H1 (cell line): ENCODE data around the gene SOAT2. TPM values are rescaled to one million over a fixed set of nuclear protein-coding genes. Genes with fewer than 3 reads are reported as not detected.

Source experiments
- CTCF ChIA-PET: fragments of 300-600 bp; sonication (Branson Sonifier 250); formaldehyde crosslinking; loops from one replicate; lab custom pipeline; 2021; ENCODE audit not compliant: partially characterized antibody; lab: Charles Lee
- POLR2A ChIA-PET: fragments of 300-600 bp; sonication (Branson Sonifier 250); formaldehyde crosslinking; loops from one replicate; lab custom pipeline; 2021; ENCODE audit warnings: inconsistent platforms; ENCODE audit not compliant: partially characterized antibody; lab: Charles Lee
- DNase-seq, 2 experiments: peaks; one replicate each; pipeline versions ENCODE4 v3.0.0 to v3.0.0-alpha.2; 2010 to 2022; ENCODE audit warnings: low spot score in 2 of 2, low read depth in 1 of 2, mixed read lengths in 1 of 2
- FAIRE-seq: peaks from 2 replicates; lab custom pipeline; 2011; peaks lifted over from hg19 to GRCh38; lab: Jason Lieb, UNC
- H2AFZ ChIP-seq: 2 replicates; pipeline ENCODE4 v1.8.1; 2012; ENCODE audit warnings: low read length, inconsistent platforms
- H2AK5ac ChIP-seq: 2 replicates; pipeline ENCODE4 v1.6.1; 2013; ENCODE audit warnings: low read depth, low read length
- H2BK120ac ChIP-seq: replicated peaks from 2 replicates; pipeline ENCODE3; 2013; ENCODE audit warnings: low read depth, low read length, inconsistent platforms
- H2BK12ac ChIP-seq: 2 replicates; pipeline ENCODE4 v1.6.1; 2013; ENCODE audit warnings: low read depth, low read length
- H2BK15ac ChIP-seq: 2 replicates; pipeline ENCODE4 v1.6.1; 2013; ENCODE audit warnings: low read length
- H2BK20ac ChIP-seq: 2 replicates; pipeline ENCODE4 v1.6.1; 2013; ENCODE audit warnings: low read length
- H2BK5ac ChIP-seq: 2 replicates; pipeline ENCODE4 v1.6.1; 2013; ENCODE audit warnings: low read depth, low read length
- H3K14ac ChIP-seq: 2 replicates; pipeline ENCODE4 v1.6.1; 2013; ENCODE audit warnings: inconsistent platforms; ENCODE audit not compliant: insufficient read length
- H3K18ac ChIP-seq: 2 replicates; pipeline ENCODE4 v1.6.1; 2013; ENCODE audit warnings: low read length; ENCODE audit errors: extremely low read depth
- H3K23ac ChIP-seq: 2 replicates; pipeline ENCODE4 v1.6.1; 2013; ENCODE audit warnings: inconsistent platforms; ENCODE audit not compliant: insufficient read length
- H3K23me2 ChIP-seq: 2 replicates; pipeline ENCODE4 v1.6.1; 2013; ENCODE audit warnings: low read depth, low read length
- H3K27ac ChIP-seq: 2 replicates; pipeline ENCODE4 v1.6.1; 2011; ENCODE audit warnings: low read depth, low read length, inconsistent platforms
- H3K27me3 ChIP-seq, 4 experiments: replicated peaks in 1 of 4; 1 replicate in 1 of 4; 2 replicates in 3 of 4; pipeline versions ENCODE4 v1.6.1 to v1.8.1; 2011 to 2013; ENCODE audit warnings: low read length in 3 of 4, mild to moderate bottlenecking in 3 of 4, inconsistent platforms in 2 of 4, mixed read lengths in 2 of 4, moderate library complexity in 1 of 4; ENCODE audit not compliant: control insufficient read depth in 3 of 4, insufficient read depth in 3 of 4; ENCODE audit errors: extremely low read depth in 1 of 4
- H3K36me3 ChIP-seq, 4 experiments: 2 replicates each; pipeline versions ENCODE4 v1.6.1 to v1.8.1; 2011 to 2013; ENCODE audit warnings: mild to moderate bottlenecking in 4 of 4, low read length in 3 of 4, moderate library complexity in 2 of 4, control low read depth in 1 of 4, inconsistent platforms in 1 of 4; ENCODE audit not compliant: insufficient read depth in 4 of 4, control insufficient read depth in 2 of 4
- H3K4ac ChIP-seq: replicated peaks from 2 replicates; pipeline ENCODE3; 2013; ENCODE audit warnings: low read length, low read depth, mixed read lengths, inconsistent platforms; ENCODE audit not compliant: insufficient read length
- H3K4me1 ChIP-seq, 4 experiments: replicated peaks in 1 of 4; 1 replicate in 1 of 4; 2 replicates in 3 of 4; pipeline versions ENCODE4 v1.6.1 to v1.8.1; 2011 to 2013; ENCODE audit warnings: low read length in 3 of 4, inconsistent platforms in 2 of 4, mixed read lengths in 1 of 4; ENCODE audit not compliant: insufficient read depth in 4 of 4, control insufficient read depth in 3 of 4
- H3K4me2 ChIP-seq, 2 experiments: 2 replicates each; pipeline versions ENCODE4 v1.6.1 to v1.8.1; 2011 to 2013; ENCODE audit warnings: low read depth in 2 of 2, low read length in 2 of 2, control low read depth in 1 of 2, inconsistent platforms in 1 of 2, mild to moderate bottlenecking in 1 of 2; ENCODE audit not compliant: insufficient read depth in 1 of 2
- H3K4me3 ChIP-seq, 4 experiments: fragments of 200-600, 300-600 bp in 1 of 4; sonication (generic), shearing (Covaris generic), sonication (Bioruptor Twin) in 1 of 4; 2 replicates each; pipeline versions ENCODE4 v1.5.1 to v1.8.1; 2011 to 2016; ENCODE audit warnings: low read length in 4 of 4, low read depth in 3 of 4, control low read depth in 2 of 4, inconsistent platforms in 2 of 4, mild to moderate bottlenecking in 2 of 4, mixed read lengths in 1 of 4, moderate library complexity in 1 of 4; ENCODE audit not compliant: insufficient read depth in 2 of 4; ENCODE audit errors: extremely low read depth in 1 of 4
- H3K56ac ChIP-seq: replicated peaks from 2 replicates; pipeline ENCODE3; 2013; ENCODE audit warnings: low read depth, mild to moderate bottlenecking, mixed read lengths, low read length, inconsistent platforms; ENCODE audit not compliant: insufficient read length
- H3K79me1 ChIP-seq: 2 replicates; pipeline ENCODE4 v1.6.1; 2013; ENCODE audit warnings: low read depth, low read length, control low read depth
- H3K79me2 ChIP-seq, 2 experiments: 2 replicates each; pipeline versions ENCODE4 v1.6.1 to v1.8.1; 2012 to 2013; ENCODE audit warnings: low read length in 2 of 2, mild to moderate bottlenecking in 2 of 2, inconsistent platforms in 1 of 2; ENCODE audit not compliant: insufficient read depth in 2 of 2, control insufficient read depth in 1 of 2
- H3K9ac ChIP-seq, 4 experiments: replicated peaks in 1 of 4; 1 replicate in 1 of 4; 2 replicates in 3 of 4; pipeline versions ENCODE4 v1.6.1 to v1.8.1; 2011 to 2013; ENCODE audit warnings: low read depth in 3 of 4, low read length in 3 of 4, control low read depth in 2 of 4, mild to moderate bottlenecking in 2 of 4, moderate library complexity in 2 of 4, inconsistent platforms in 1 of 4; ENCODE audit errors: extremely low read depth in 1 of 4
- H3K9me3 ChIP-seq, 2 experiments: 2 replicates each; pipeline versions ENCODE4 v1.6.1 to v1.8.1; 2012 to 2013; ENCODE audit warnings: mild to moderate bottlenecking in 2 of 2, moderate library complexity in 2 of 2, control low read depth in 1 of 2, inconsistent platforms in 1 of 2, low read depth in 1 of 2, low read length in 1 of 2, mixed read lengths in 1 of 2; ENCODE audit not compliant: insufficient read depth in 2 of 2
- H4K20me1 ChIP-seq, 2 experiments: replicated peaks in 1 of 2; 2 replicates each; pipeline versions ENCODE3 to v1.8.1; 2011 to 2013; ENCODE audit warnings: inconsistent platforms in 2 of 2, low read length in 2 of 2, mild to moderate bottlenecking in 1 of 2; ENCODE audit not compliant: insufficient read depth in 2 of 2, control insufficient read depth in 1 of 2
- H4K5ac ChIP-seq: 2 replicates; pipeline ENCODE4 v1.6.1; 2013; ENCODE audit warnings: low read length, low read depth, mixed read lengths, inconsistent platforms; ENCODE audit not compliant: insufficient read length
- H4K8ac ChIP-seq: 2 replicates; pipeline ENCODE4 v1.8.0; 2013; ENCODE audit warnings: mild to moderate bottlenecking, moderate library complexity, low read length, inconsistent platforms; ENCODE audit not compliant: insufficient read depth; ENCODE audit errors: extremely low read depth
- H4K91ac ChIP-seq: replicated peaks from 2 replicates; pipeline ENCODE3; 2013; ENCODE audit warnings: low read length, mixed read lengths, inconsistent platforms; ENCODE audit not compliant: insufficient read length
- CEBPB ChIP-seq: IDR thresholded peaks from 2 replicates; pipeline ENCODE4 v1.6.1; 2012; ENCODE audit warnings: low read depth, low read length
- CHD2 ChIP-seq: IDR thresholded peaks from 2 replicates; pipeline ENCODE4 v1.6.1; 2012; ENCODE audit warnings: low read length, improper control_type of control experiment
- SAP30 ChIP-seq: fragments of 300-600 bp; sonication (generic); IDR thresholded peaks from 2 replicates; pipeline ENCODE4 v1.7.1; 2012; ENCODE audit warnings: low read length, moderate library complexity, mild to moderate bottlenecking, inconsistent platforms; ENCODE audit not compliant: insufficient read depth, insufficient replicate concordance
- SIX5 ChIP-seq: IDR thresholded peaks from 2 replicates; pipeline ENCODE4 v1.6.1; 2011; ENCODE audit warnings: mild to moderate bottlenecking, low read depth, low read length
- SRF ChIP-seq: IDR thresholded peaks from 2 replicates; pipeline ENCODE4 v1.6.1; 2011; ENCODE audit warnings: mild to moderate bottlenecking, low read depth, low read length, moderate library complexity
- TEAD4 ChIP-seq: IDR thresholded peaks from 2 replicates; pipeline ENCODE4 v1.6.1; 2012; ENCODE audit warnings: low read depth, low read length, inconsistent platforms, mixed read lengths
- WGBS, 2 experiments: shearing (Covaris generic) in 1 of 2; methylation state at CpG; one replicate each; pipeline versions ENCODE4 v1.1.6 to v1.1.7; 2013 to 2015; ENCODE audit warnings: low lambda C conversion rate in 2 of 2, mixed read lengths in 2 of 2, inconsistent platforms in 1 of 2, low coverage in 1 of 2, missing lambda C conversion rate in 1 of 2; ENCODE audit not compliant: insufficient replicate concordance in 2 of 2, insufficient coverage in 1 of 2, insufficient read length in 1 of 2; ENCODE audit errors: extremely low coverage in 1 of 2, missing lambda C conversion rate in 1 of 2; 5-methylcytosine and 5-hydroxymethylcytosine counted together
- polyA plus RNA-seq, 7 experiments: library from polyadenylated mRNA; depleted of rRNA in 3 of 7; stranded (reverse) in 5 of 7; unstranded in 2 of 7; fragments of >200 nt in 5 of 7; fragments of 200-250 nt in 2 of 7; gene quantifications; 1 replicate in 5 of 7; 2 replicates in 1 of 7; 4 replicates in 1 of 7; pipeline versions ENCODE4 v1.2.1 to v1.2.3, GENCODE V29; 2011 to 2013; ENCODE audit warnings: missing spikeins in 2 of 7, mixed read lengths in 2 of 7
- total RNA-seq: library from RNA; stranded (reverse); fragmentation: NEBNext Ultra II Directional; extraction: Animal tissue kit (Norgen Biotek cat#: 25700); gene quantifications from 2 replicates; pipeline ENCODE4 v1.2.1, GENCODE V29; 2021

Gene SOAT2
- total and polyA plus RNA-seq, 2 of the 8 experiments (the other 6 are each of a cell fraction or from before 2014, with no cell fraction given) = 0.08 TPM; not detected in 1

DNA sequence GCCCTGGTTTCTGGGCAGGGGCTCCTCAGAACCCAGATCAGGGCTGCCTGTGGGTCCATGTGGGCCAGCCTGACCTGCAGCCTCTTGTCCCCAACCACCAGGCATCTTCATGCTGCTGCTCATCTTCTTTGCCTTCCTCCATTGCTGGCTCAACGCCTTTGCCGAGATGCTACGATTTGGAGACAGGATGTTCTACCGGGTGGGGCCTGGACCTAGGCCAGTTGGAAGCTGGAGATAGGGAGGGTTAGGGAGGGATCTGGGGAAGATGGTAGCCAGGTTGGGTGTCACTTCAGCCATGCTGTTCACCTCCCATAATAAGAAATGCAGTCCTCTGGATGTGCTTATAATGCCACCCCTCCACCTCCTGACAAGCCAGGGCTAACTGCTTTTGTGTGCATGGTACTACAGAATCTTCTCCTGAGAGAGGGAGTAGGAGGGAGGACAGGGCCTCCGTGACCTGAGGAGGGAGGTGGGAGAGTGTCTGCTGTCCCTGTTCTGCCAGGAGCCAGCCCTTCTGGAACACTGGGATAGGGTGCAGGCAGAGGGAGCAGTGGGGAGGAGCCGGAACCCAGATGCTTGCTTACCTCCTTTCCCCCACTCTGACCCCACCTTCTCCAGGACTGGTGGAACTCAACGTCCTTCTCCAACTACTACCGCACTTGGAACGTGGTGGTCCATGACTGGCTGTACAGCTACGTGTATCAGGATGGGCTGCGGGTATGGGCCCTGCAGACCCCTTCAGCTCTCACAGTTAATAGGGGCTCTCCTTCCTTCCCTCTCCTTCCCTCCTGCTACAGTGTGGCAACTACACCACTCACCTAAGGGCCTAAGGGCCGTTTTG, 17.6 kb downstream of the SOAT2 start:
- POLR2A ChIA-PET = interaction anchor here (0.7 kb wide), 1 partner anchor 58 kb away, joined by 4 read pairs; no protein-coding TSS in a partner anchor
- H4K5ac ChIP-seq = no peak overlapping the region
- no peak overlapping the region for H2BK5ac ChIP-seq
- peak in 1 of 2 experiments; percentile 38 for DNase-seq
- H2BK120ac ChIP-seq = no peak overlapping the region
- H3K9ac ChIP-seq = no peak overlapping the region
- 93% methylated on average over 12 of the region's 12 CpGs; no CpG with 5 or more reads in 1 of the 2 experiments for WGBS, 2 experiments
- H4K91ac ChIP-seq = no peak overlapping the region
- H3K4me1 ChIP-seq = peaks cover 0 to 2% (median 0%) of the 10 kb centered on the region in 4 experiments; a peak in 2 of 7 replicates
- no peak overlapping the region for H4K8ac ChIP-seq
- H2BK12ac ChIP-seq = no peak overlapping the region; the same call in 1 of the 2 replicates
- no peak overlapping the region for H3K56ac ChIP-seq
- no peak overlapping the region for H3K4ac ChIP-seq
- no peak overlapping the region for H3K4me3 ChIP-seq
- no peak overlapping the region for H3K18ac ChIP-seq
- H3K36me3 ChIP-seq = no peaks in the 10 kb centered on the region
- H2AK5ac ChIP-seq = no peak overlapping the region
- no peaks in the 10 kb centered on the region for H3K79me1 ChIP-seq
- no peak for FAIRE-seq
- no peaks in the 10 kb centered on the region for H3K79me2 ChIP-seq
- no peaks in the 10 kb centered on the region for H4K20me1 ChIP-seq
- no peak overlapping the region for H3K27ac ChIP-seq
- no peak overlapping the region for H2BK20ac ChIP-seq
- no peak overlapping the region; the same call in 1 of the 2 replicates for H2AFZ ChIP-seq
- CTCF ChIA-PET = interaction anchor here (1.2 to 2.3 kb wide), 3 partner anchors 12 to 55 kb away, joined by 3 to 7 read pairs (median 4); no protein-coding TSS in a partner anchor
- no peaks in the 10 kb centered on the region for H3K9me3 ChIP-seq
- H3K27me3 ChIP-seq = no peaks in the 10 kb centered on the region
- 0 out of 2 replicates have a peak, but pooled peaks cover 3% of the 10 kb centered on the region for H3K23me2 ChIP-seq
- no peak overlapping the region for H3K23ac ChIP-seq
- H3K14ac ChIP-seq = no peak overlapping the region
- H2BK15ac ChIP-seq = no peak overlapping the region
- no peak overlapping the region for H3K4me2 ChIP-seq
- no peak for TF ChIP-seq SRF
- TF ChIP-seq SIX5 = no peak
- no peak for TF ChIP-seq TEAD4
- no peak for TF ChIP-seq SAP30
- no peak for TF ChIP-seq CEBPB
- TF ChIP-seq CHD2 = no peak
